Heart left ventricle (tissue), 16 donors: ENCODE results near the gene IPO9. TPM values are rescaled to one million over a fixed set of nuclear protein-coding genes. Genes with fewer than 3 reads are reported as not detected.

Source experiments
- ATAC-seq, 4 donors: fragments of 200-7000 bp; cut with Tn5 transposase; one replicate each; pipeline ENCODE4 v1.9.1; 2020 to 2022; ENCODE audit warnings: moderate library complexity in 4 of 4, mild to moderate bottlenecking in 3 of 4, moderate number of reproducible peaks in 1 of 4
- DNase-seq, 5 donors: peaks; one replicate each; pipeline ENCODE4 v3.0.0-alpha.2; 2020
- H3K27ac ChIP-seq, 12 donors: fragments of 200-600 bp; sonication (generic) in 4 of 12; one replicate each; pipeline versions ENCODE4 v1.5.0 to v1.8.0; 2016 to 2022; ENCODE audit warnings: mild to moderate bottlenecking in 2 of 12
- H3K27me3 ChIP-seq, 9 donors: fragments of 200-600 bp; sonication (generic) in 2 of 9; one replicate each; pipeline versions ENCODE4 v1.5.1 to v1.8.0; 2016 to 2022; ENCODE audit warnings: mild to moderate bottlenecking in 3 of 9
- H3K36me3 ChIP-seq, 9 donors: fragments of 200-600 bp; sonication (generic) in 2 of 9; one replicate each; pipeline versions ENCODE4 v1.5.0 to v1.8.0; 2018 to 2022; ENCODE audit warnings: mild to moderate bottlenecking in 2 of 9
- H3K4me1 ChIP-seq, 12 donors: fragments of 200-600 bp; sonication (generic) in 4 of 12; one replicate each; pipeline versions ENCODE4 v1.5.0 to v1.8.0; 2016 to 2022; ENCODE audit warnings: mild to moderate bottlenecking in 3 of 12
- H3K4me3 ChIP-seq, 12 donors: fragments of 200-600 bp; sonication (generic) in 4 of 12; one replicate each; pipeline versions ENCODE4 v1.5.0 to v1.8.0; 2017 to 2022; ENCODE audit warnings: mild to moderate bottlenecking in 9 of 12, moderate library complexity in 4 of 12
- H3K9me3 ChIP-seq, 12 donors: fragments of 200-600 bp; sonication (generic) in 4 of 12; one replicate each; pipeline versions ENCODE4 v1.5.0 to v1.8.0; 2016 to 2022; ENCODE audit warnings: mild to moderate bottlenecking in 1 of 12
- CTCF ChIP-seq, 12 donors: fragments of 200-600 bp; sonication (generic) in 4 of 12; IDR thresholded peaks; one replicate each; pipeline versions ENCODE4 v1.5.0 to v1.8.0; 2018 to 2022; ENCODE audit warnings: antibody characterized with exemption in 12 of 12, mild to moderate bottlenecking in 5 of 12
- POLR2A ChIP-seq, 2 donors: fragments of 450-650 bp; IDR thresholded peaks; one replicate each; pipeline ENCODE4 v1.6.1; 2017; ENCODE audit warnings: antibody characterized with exemption in 2 of 2, mild to moderate bottlenecking in 2 of 2, moderate library complexity in 2 of 2
- WGBS, 4 donors: extraction: QIAGEN DNeasy Blood & Tissue Kit in 2 of 4; methylation state at CpG; one replicate each; pipeline versions ENCODE4 v1.1.5 to v1.1.7; 2013 to 2018; 5-methylcytosine and 5-hydroxymethylcytosine counted together
- intact Hi-C, 10 donors: fragments of 100-400 bp; cut with DNase I; formaldehyde crosslinking; loops; one replicate each; pipeline versions ENCODE4 v1.11.1 to v1.14.2; 2022
- polyA plus RNA-seq, 2 donors: library from polyadenylated mRNA; stranded (reverse); fragments of 200-250 nt; gene quantifications; one replicate each; pipeline ENCODE4 v1.2.3, GENCODE V29; 2013
- total RNA-seq, 9 donors: library from RNA; depleted of rRNA in 2 of 9; stranded (reverse); fragments of >200 nt in 2 of 9; fragmentation: NEBNext Ultra II Directional in 3 of 9; extraction: Animal tissue kit (Norgen Biotek cat#: 25700) in 3 of 9; gene quantifications; one replicate each; pipeline versions ENCODE4 v1.1.0 to v1.2.4, GENCODE V29; 2016 to 2023
- donor health status: ischemic (EF 13 %, LVEDD 7.1; RV severe dilation, severe dysfunction).
- donor health status: healthy with polysubstance abuse.
- donor health status: DM: no; HTN: yes; CAD: no.
- donor health status: DM: no; HTN: no; CAD: no.
- donor health status: ischemic (EF 25% LVEDD 6.9; RV normal size, moderate dysfunction).
- donor health status: ischemic (EF 25% LVEDD 5.7; RV mildly dilated, moderate dysfunction).
- donor health status: healthy.
- donor health status: DM: yes; HTN: yes; CAD: no.
- donor health status: ischemic (EF 35%, LVEDD 5.7; RV mildly dilated, moderate dysfunction).
- donor health status: nonischemic (EF 11% LVEDD 7.7; RV severe dilation, severe dysfunction).
- donor health status: DM: yes; HTN: yes; CAD: no.
- donor health status: PGD.
- donor health status: ischemic (EF 29% LVEDD 5.4; RV normal size, mild dysfunction).
- donor health status: nonischemic (EF 23%, LVEDD 6.1; RV moderate dilation, normal function).

The IPO9 gene
- total and polyA plus RNA-seq, 11 donors = 9.8 to 35.4 (median 22.9) TPM

GRCh38 chr1:201894343-201895119, 65.6 kb downstream of the IPO9 start:
- Histone ChIP-seq H3K4me1 (peaks cover 0 to 51% (median 15%) of the 10 kb centered on the region in 12 donors), H3K4me3 (no peak overlapping the region), H3K36me3 (peaks cover 0 to 13% (median 3%) of the 10 kb centered on the region in 9 donors), H3K27me3 (peaks cover 0 to 2% (median 0%) of the 10 kb centered on the region in 9 donors), H3K9me3 (no peaks in the 10 kb centered on the region), H3K27ac (peak overlapping the region in 2 of 12 donors; percentile 62 to 80)
- TF ChIP-seq POLR2A (IDR thresholded peaks at IDR 0.05) (no peak), CTCF (IDR thresholded peaks at IDR 0.05) (no peak)
- 81 to 92% (median 87%) methylated on average over 5 of the region's 5 CpGs for WGBS, 4 donors
- intact Hi-C loops = loop anchor here in 8 of 10 donors (2.0 to 10.0 kb wide), 8 partner anchors 50 to 240 kb away; partner anchors contain the start of genes TIMM17A (in 3 of the 8), LMOD1 (in 2 of the 8) and GPR37L1 (in 1 of the 8)
- ATAC-seq (no peak), DNase-seq (no peak)

GRCh38 chr1:201895120-201895665, 66.2 kb downstream of the IPO9 start:
- peaks cover 0 to 13% (median 6%) of the 10 kb centered on the region in 9 donors for H3K36me3 ChIP-seq
- TF ChIP-seq POLR2A (IDR thresholded peaks at IDR 0.05) (no peak), CTCF (IDR thresholded peaks at IDR 0.05) (no peak)
- ATAC-seq = peak in 1 of 4 donors; percentile 1
- peaks cover 0 to 44% (median 10%) of the 10 kb centered on the region in 12 donors for H3K4me1 ChIP-seq
- intact Hi-C loops = loop anchor here in 8 of 10 donors (2.0 to 10.0 kb wide), 8 partner anchors 50 to 240 kb away; partner anchors contain the start of genes TIMM17A (in 3 of the 8), LMOD1 (in 2 of the 8) and GPR37L1 (in 1 of the 8)
- H3K27ac ChIP-seq = peak overlapping the region in 2 of 12 donors; percentile 62 to 80
- 84 to 96% (median 88%) methylated on average over 6 to 7 of the region's 7 CpGs for WGBS, 4 donors
- no peak overlapping the region for H3K4me3 ChIP-seq
- H3K9me3 ChIP-seq = no peaks in the 10 kb centered on the region
- DNase-seq = no peak
- H3K27me3 ChIP-seq = peaks cover 0 to 2% (median 0%) of the 10 kb centered on the region in 9 donors

- Histone ChIP-seq H3K27ac (peak overlapping the region in 11 of 12 donors; percentile 33 to 83 (median 80)), H3K27me3 (no peaks in the 10 kb centered on the region), H3K9me3 (no peaks in the 10 kb centered on the region), H3K36me3 (peaks cover 0 to 13% (median 6%) of the 10 kb centered on the region in 9 donors), H3K4me1 (peaks cover 0 to 36% (median 9%) of the 10 kb centered on the region in 12 donors), H3K4me3 (no peak overlapping the region)
- DNase-seq (peak; percentile 90 to 94 (median 92)), ATAC-seq (peak; percentile 77 to 88 (median 84))
- 7 to 21% (median 11%) methylated on average over 3 to 10 of the region's 10 CpGs for WGBS, 4 donors
- TF ChIP-seq CTCF (IDR thresholded peaks at IDR 0.05) (peak; percentile 84 to 96 (median 94)), POLR2A (IDR thresholded peaks at IDR 0.05) (no peak)
- intact Hi-C loops = loop anchor here (1.0 to 10.0 kb wide), 11 partner anchors 49 to 239 kb away; partner anchors contain the start of genes TIMM17A (in 4 of the 10), LMOD1 (in 2 of the 10) and GPR37L1 (in 1 of the 10)
Observed at GRCh38 chr1:201895913-201896807, 67.2 kb downstream of the IPO9 start.
